NOMO-1 treated with DMSO at 0.1 percent for 48 hours (cell line): ENCODE data around the gene WASHC3.
"Not testable (repeated sequence)": the region's sequence is repeated elsewhere in the genome, so short reads cannot be mapped to it uniquely, and the experiment has no call there.

Source experiments
- DNase-seq: peaks from one replicate; lab custom pipeline; 2025; ENCODE audit not compliant: unreplicated experiment; lab: John Stamatoyannopoulos, UW

WASHC3 gene

GRCh38 chr12:102051431-102051965 lies 10.3 kb downstream of the WASHC3 start:
- no peak for DNase-seq

DNA sequence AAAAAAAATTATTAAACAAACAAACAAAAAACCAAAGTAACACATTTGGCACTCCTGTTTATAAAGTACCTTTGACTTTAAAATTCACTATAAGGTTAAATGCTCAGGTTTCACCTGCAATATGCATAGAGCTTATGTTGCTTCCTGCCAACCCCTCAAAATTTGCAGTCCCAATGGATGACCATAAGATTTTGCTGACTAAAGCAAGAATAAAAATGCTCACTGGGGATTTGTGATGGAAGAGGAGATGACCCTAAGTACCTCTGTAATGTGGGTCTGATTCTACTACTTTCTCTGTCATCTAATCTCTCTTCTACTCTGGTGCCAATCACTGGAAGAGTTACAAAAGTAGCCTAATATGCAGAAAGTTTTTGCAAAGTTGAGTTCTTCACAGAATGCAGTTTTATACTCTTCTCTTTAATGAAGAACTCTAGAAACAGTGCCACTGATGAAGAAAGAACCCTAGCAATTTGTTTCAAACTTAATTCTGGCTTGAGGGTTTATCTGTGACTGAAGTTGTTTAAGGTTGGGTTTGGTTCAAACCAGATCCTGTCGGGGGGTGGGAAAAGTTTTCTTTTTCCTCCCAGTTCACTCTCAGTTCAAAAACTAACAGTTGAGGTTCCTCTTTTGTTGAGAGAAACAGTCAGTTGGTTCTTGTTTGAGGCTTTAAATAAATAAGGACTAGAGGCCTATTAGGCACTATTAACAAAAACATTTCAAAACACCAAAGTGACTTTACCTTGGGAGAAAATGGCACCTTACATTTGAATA lies 10.9 kb downstream of the WASHC3 start:
- peak; percentile 53 for DNase-seq

DNA sequence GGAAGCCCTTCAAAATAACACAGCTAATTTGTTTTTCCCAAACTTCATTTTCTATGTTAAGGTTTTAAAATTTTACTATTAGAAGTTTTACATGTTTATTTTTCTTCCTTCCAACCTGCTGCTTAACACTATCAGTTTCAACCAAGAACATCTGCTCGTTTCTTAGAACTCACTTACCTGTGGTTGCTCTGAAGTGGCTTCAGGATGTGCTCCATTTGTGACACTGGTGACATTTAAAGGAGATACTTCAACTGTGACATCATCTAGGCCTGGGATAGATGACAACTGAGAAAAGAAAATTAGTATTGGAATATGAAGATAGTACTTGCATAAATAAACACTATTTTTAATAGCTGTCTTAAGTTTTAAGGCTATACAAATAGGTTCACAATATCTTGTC lies 17.9 kb downstream of the WASHC3 start:
- no peak for DNase-seq

DNA sequence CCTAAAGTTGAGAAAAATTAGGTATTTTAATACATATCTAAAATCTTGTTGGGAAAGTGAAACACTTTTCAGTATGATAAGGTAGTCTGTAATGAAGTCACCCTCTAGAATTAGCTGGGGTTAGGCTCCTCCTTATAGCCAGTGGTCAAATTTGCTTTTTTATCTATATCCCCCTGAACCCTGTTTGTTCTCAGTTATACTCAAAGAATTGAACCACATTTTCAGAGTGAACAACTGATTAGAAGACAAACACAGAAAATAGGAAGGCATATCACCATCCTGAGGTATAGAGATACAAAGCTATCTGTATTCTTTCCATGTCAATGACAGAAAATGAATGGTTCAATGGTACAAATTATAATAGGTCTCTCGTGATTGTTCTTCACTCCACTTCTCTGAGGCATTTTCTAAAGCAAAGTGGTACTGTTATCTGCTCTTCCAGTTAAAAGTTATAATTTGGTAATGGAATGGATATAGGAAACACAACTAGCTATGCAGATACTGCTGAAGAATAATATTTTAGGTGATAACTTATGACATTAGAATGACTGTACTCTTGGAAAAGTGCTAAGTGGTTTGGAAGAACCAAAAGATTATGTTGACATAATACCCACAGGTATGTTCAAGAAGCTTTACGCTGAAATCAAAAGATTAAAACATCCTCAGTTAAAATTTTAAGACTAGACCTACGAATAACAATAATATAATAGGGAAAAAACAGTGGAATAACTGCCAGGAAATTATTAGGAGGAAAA lies 27.6 kb downstream of the WASHC3 start:
- no peak for DNase-seq

- DNase-seq, result no peak
Measured at GRCh38 chr12:102031852-102032251, 29.9 kb downstream of the WASHC3 start.

DNA sequence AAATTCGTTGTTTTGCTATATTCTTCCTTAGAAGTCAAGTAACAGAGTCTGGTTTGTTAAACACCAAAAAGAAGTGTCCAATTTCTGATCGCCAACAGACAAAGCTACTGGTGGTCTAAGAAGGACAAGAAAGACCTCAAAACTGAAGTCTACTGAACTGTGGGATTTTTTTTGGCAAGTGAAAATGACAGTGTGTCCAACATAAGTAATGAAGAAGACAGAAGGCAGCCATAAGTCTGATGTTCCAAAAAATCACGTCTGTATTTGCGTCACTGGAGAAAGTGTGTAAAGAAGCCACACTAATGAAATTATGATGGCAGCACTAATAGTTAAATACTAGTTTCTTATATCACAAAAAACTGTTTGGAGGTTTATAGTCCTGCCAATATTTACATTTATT lies 32.6 kb downstream of the WASHC3 start:
- no peak for DNase-seq

- DNase-seq, result no peak
Measured at GRCh38 chr12:102026728-102027127, 35.1 kb downstream of the WASHC3 start.

- DNase-seq, result no peak
Measured at GRCh38 chr12:102024765-102025164, 37.0 kb downstream of the WASHC3 start.

DNA sequence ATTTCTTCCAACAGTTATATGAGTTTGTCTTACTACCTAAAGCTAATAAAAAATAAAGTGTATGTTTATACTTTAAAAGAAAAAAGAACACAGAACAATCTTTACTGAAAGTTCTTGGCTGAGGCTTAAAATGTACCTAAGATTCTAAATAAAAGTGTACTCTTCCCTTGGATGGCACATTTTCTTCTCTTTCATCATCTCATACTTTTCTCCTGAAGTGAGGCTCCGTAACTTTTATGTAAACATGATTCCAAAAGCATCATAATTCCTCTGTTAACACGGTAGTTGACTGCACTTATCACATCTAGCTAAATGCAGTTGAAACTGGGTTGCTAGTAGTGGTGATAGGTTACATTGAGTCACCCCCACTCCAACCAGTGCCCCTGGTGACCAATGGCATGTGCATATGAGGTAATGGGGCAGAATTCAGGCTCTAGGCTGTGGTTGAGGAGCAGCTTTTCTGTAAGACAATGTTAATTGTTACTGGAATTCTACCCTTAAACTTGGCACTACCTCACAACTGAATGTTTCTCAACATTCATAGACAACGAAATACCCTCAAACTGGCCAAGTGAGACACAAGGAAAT lies 38.4 kb downstream of the WASHC3 start:
- DNase-seq, result no peak

DNA sequence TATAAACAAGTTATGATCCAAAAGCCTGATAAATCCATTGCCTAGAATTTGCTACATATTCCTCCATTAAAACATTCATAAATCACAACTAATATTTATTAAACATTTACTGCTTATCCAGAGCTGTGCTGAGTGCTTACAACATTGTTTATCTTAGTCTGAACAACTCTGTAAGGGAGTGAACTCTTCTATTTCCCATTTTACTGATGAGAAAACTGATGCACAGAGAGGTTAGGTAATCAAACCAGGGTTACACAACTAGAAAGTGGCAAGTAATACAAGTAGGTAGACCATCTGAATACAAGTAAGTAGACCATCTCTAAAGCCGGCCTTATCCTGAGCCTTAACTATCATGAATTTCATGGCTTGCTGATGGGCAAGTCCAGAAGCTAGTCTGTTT lies 39.5 kb downstream of the WASHC3 start:
- no peak for DNase-seq

- DNase-seq, result peak; percentile 77
Measured at GRCh38 chr12:102021540-102022246, 40.1 kb downstream of the WASHC3 start.

- not testable (repeated sequence) for DNase-seq
Measured at GRCh38 chr12:102018607-102019006, 43.2 kb downstream of the WASHC3 start.

DNA sequence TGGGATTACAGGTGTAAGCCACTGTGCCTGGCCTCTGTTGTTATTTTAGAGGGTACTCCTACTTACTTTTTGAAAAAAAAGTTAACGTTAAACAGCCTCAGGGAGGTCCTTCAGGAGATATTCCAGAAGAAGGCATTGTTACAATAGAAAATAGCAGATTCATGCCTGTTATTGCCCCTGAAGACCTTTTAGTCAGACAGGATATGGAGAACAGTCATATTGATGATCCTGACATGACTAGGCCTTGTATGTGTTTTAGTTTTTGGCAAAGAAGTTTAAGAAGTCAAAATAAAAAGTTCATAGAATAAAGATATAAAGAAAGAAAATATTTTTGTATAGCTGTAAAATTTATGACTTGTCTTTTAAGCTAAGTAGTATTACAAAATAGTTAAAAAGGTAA lies 45.3 kb downstream of the WASHC3 start:
- no peak for DNase-seq

DNA sequence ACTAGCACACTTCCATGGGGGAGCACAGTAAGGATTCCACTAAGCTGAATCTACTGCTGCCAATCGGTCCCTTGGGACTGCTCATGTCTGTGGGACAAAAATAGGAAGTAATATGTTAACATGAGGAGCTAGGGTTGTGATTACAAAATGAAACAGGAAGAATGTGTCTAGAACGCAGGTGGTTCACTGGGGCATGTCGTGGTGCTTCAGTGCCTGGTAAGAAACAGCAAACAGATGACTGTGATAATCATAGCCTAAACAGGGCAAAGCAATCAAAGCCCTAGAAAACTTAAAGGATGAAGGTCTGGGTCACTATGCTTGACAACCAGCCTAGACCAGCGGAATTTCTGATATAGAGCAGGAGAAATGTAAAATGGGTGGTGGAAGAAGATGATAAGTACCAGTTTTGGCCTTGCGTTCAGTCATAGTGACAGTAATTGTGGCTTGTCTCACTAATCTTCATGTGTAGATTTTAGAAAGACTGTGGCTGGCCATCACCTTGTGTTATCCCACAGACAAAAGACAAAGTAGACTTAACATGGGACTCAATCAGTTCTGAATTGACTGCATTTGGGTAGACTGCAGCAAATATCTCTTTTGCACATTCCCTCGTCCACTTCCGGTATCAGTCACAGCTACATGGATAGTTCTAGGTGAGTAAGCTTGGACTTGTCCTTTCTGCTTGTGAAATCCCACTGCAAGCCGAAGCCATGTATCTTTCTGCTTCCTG lies 51.4 kb downstream of the WASHC3 start:
- DNase-seq, result peak; percentile 78

GRCh38 chr12:102009796-102010195 lies 52.0 kb downstream of the WASHC3 start:
- DNase-seq, result no peak

GRCh38 chr12:102008615-102009126 lies 53.1 kb downstream of the WASHC3 start:
- no peak for DNase-seq

DNA sequence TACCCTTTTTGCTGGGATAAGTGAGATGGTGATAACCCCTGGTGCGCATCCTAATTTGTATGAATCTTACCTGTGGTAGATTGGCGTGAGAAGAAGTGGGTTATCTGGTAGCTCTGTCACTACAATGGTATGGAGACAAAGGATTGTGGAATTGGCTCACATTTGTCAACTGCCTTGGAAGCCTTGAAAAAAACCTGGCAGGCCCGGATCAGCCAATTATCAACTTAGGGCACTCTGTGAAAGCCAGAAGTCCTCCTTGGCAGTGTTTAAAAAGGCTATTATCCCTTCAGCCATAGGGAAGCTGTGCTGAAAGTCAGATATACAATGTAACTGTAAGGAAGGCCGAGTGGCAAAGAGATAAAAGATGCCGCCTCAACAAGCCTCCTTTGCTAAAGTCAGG lies 56.5 kb downstream of the WASHC3 start:
- DNase-seq, result no peak

DNA sequence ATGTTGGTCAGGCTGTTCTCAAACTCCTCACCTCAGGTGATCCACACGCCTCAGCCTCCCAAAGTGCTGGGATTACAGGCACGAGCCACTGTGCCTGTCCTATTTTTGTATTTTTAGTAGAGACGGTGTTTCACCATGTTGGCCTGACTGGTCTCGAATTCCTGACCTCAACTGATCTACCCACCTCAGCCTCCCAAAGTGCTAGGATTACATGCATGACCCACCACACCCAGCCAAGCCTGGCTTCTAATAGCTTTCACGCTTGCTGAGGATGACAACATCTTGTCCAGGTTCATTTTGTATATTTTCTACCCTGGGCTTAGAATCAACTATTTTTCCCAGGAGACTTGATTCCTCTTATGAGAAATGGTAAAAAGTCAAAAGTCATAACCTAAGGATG lies 64.7 kb downstream of the WASHC3 start:
- DNase-seq, result no peak

DNA sequence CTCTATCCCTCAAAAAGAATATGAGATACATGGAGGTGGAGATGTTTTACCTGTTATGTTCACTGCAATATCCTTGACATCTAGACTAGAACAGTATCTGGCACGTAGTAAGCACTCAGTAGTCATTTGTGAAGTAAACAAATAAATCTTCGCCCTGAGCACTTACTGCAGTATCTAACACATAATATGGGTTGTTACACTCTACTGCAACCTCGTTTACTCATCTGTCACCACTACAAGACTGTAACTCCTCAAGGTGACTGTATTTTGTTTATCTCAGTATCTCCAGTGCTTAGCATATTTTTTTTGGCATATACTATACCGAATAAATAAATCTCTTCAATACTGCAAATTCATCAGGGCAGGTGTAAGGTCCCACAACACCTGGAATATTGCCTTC lies 66.1 kb downstream of the WASHC3 start:
- DNase-seq, result no peak

DNA sequence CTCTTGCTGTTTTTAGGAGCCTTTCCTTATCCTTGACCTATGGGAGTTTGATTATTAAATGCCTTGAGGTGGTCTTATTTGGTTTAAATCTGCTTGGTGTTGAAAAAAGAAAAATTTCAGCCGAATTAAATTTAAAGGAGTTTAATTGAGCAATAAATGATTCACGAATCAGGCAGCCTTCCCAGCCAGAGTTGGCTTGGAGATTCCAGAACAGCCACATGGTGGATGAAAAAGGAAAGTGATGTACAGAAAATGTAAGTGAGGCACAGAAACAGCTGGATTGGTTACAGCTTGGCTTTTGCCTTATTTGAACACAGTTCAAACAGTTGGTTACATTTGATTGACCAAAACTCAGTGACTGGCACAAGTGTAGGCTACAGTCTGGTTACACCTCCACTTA lies 69.7 kb downstream of the WASHC3 start:
- DNase-seq, result no peak
